H1 (cell line): ENCODE measurements around the gene FKRP. TPM values are rescaled to one million over a fixed set of nuclear protein-coding genes. Genes with fewer than 3 reads are reported as not detected.

Source experiments
- CHD1 ChIP-seq: IDR thresholded peaks from 2 replicates; pipeline ENCODE4 v1.6.1; 2012; ENCODE audit warnings: low read depth, low read length, improper control_type of control experiment
- CHD2 ChIP-seq: IDR thresholded peaks from 2 replicates; pipeline ENCODE4 v1.6.1; 2012; ENCODE audit warnings: low read length, improper control_type of control experiment
- CHD7 ChIP-seq: fragments of 300-600 bp; sonication (generic); IDR thresholded peaks from 2 replicates; pipeline ENCODE4 v1.7.1; 2012; ENCODE audit warnings: low read length, moderate library complexity, mild to moderate bottlenecking, inconsistent platforms; ENCODE audit not compliant: insufficient replicate concordance
- SIRT6 ChIP-seq: IDR thresholded peaks from one replicate; pipeline ENCODE4 v1.7.1; 2012; ENCODE audit warnings: low read length, inconsistent platforms
- TBP ChIP-seq: IDR thresholded peaks from 2 replicates; pipeline ENCODE4 v1.6.1; 2011; ENCODE audit warnings: low read depth, low read length, improper control_type of control experiment
- polyA plus RNA-seq, 7 experiments: library from polyadenylated mRNA; depleted of rRNA in 3 of 7; stranded (reverse) in 5 of 7; unstranded in 2 of 7; fragments of >200 nt in 5 of 7; fragments of 200-250 nt in 2 of 7; gene quantifications; 1 replicate in 5 of 7; 2 replicates in 1 of 7; 4 replicates in 1 of 7; pipeline versions ENCODE4 v1.2.1 to v1.2.3, GENCODE V29; 2011 to 2013; ENCODE audit warnings: missing spikeins in 2 of 7, mixed read lengths in 2 of 7
- total RNA-seq: library from RNA; stranded (reverse); fragmentation: NEBNext Ultra II Directional; extraction: Animal tissue kit (Norgen Biotek cat#: 25700); gene quantifications from 2 replicates; pipeline ENCODE4 v1.2.1, GENCODE V29; 2021

FKRP gene
- total and polyA plus RNA-seq, 2 of the 8 experiments (the other 6 are each of a cell fraction or from before 2014, with no cell fraction given) = 17.1 to 24.4 TPM

GRCh38 chr19:46791944-46792343 lies 46.1 kb downstream of the FKRP start (continued):
- no peak for TF ChIP-seq CHD7
- TF ChIP-seq TBP = no peak
- TF ChIP-seq CHD1 = no peak
- TF ChIP-seq CHD2 = no peak
- TF ChIP-seq SIRT6 = no peak
- TF ChIP-seq, all 59 proteins: peak for 0
